Common myeloid progenitor, CD34-positive (primary cell): Measurements from ENCODE around the gene KRT23.

Experiments
- CTCF ChIA-PET: fragments of 350-600 bp; sonication (Branson Sonifier 250); formaldehyde crosslinking; loops from one replicate; lab custom pipeline; 2021; ENCODE audit warnings: antibody characterized with exemption; lab: Charles Lee
- POLR2A ChIA-PET: fragments of 350-600 bp; sonication (Branson Sonifier 250); formaldehyde crosslinking; loops from one replicate; lab custom pipeline; 2021; ENCODE audit warnings: antibody characterized with exemption; lab: Charles Lee
- DNase-seq, 3 donors: peaks; one replicate each; pipeline versions ENCODE4 v3.0.0 to v3.0.0-alpha.2; 2013
- H3K27ac ChIP-seq, 2 experiments: 1 replicate in 1 of 2; 2 replicates in 1 of 2; pipeline ENCODE4 v1.7.0; 2013; ENCODE audit warnings: inconsistent platforms in 2 of 2, low read length in 2 of 2, mild to moderate bottlenecking in 2 of 2, low read depth in 1 of 2, moderate library complexity in 1 of 2; ENCODE audit not compliant: severe bottlenecking in 2 of 2, insufficient read depth in 1 of 2, poor library complexity in 1 of 2
- H3K27me3 ChIP-seq, 5 experiments: replicated peaks in 2 of 5; 1 replicate in 3 of 5; 2 replicates in 2 of 5; pipeline versions ENCODE4 v1.6.1 to v1.7.0; 2013; ENCODE audit warnings: low read length in 4 of 5, mild to moderate bottlenecking in 2 of 5, moderate library complexity in 2 of 5, inconsistent platforms in 1 of 5; ENCODE audit not compliant: insufficient read depth in 5 of 5, control insufficient read depth in 4 of 5
- H3K36me3 ChIP-seq, 4 experiments: 1 replicate in 2 of 4; 2 replicates in 2 of 4; pipeline versions ENCODE4 v1.6.1 to v1.7.0; 2013; ENCODE audit warnings: low read length in 3 of 4, control low read depth in 1 of 4, mild to moderate bottlenecking in 1 of 4; ENCODE audit not compliant: control insufficient read depth in 4 of 4, insufficient read depth in 4 of 4
- H3K4me1 ChIP-seq, 4 experiments: 1 replicate in 3 of 4; 2 replicates in 1 of 4; pipeline versions ENCODE4 v1.6.1 to v1.7.1; 2013; ENCODE audit warnings: low read length in 3 of 4, mild to moderate bottlenecking in 3 of 4, control low read depth in 1 of 4, inconsistent platforms in 1 of 4, moderate library complexity in 1 of 4; ENCODE audit not compliant: control insufficient read depth in 4 of 4, insufficient read depth in 4 of 4; ENCODE audit errors: control extremely low read depth in 1 of 4
- H3K4me3 ChIP-seq, 7 experiments: 1 replicate in 4 of 7; 2 replicates in 3 of 7; pipeline versions ENCODE4 v1.5.1 to v1.7.0; 2013; ENCODE audit warnings: mild to moderate bottlenecking in 7 of 7, low read length in 6 of 7, moderate library complexity in 6 of 7, inconsistent platforms in 2 of 7, low read depth in 2 of 7, control low read depth in 1 of 7; ENCODE audit not compliant: insufficient read depth in 4 of 7, control insufficient read depth in 1 of 7; ENCODE audit errors: extremely low read depth in 1 of 7
- H3K9me3 ChIP-seq, 5 experiments: 1 replicate in 4 of 5; 2 replicates in 1 of 5; pipeline versions ENCODE4 v1.6.1 to v1.7.1; 2013; ENCODE audit warnings: low read length in 4 of 5, mild to moderate bottlenecking in 2 of 5, inconsistent platforms in 1 of 5, low read depth in 1 of 5, moderate library complexity in 1 of 5; ENCODE audit not compliant: control insufficient read depth in 4 of 5, insufficient read depth in 2 of 5; ENCODE audit errors: control extremely low read depth in 1 of 5
- WGBS: methylation state at CpG from one replicate; pipeline ENCODE4 v1.1.5; 2013; ENCODE audit not compliant: insufficient coverage; 5-methylcytosine and 5-hydroxymethylcytosine counted together

KRT23 gene

GRCh38 chr17:40978575-40979151 is 41.2 kb upstream of the KRT23 start:
- Histone ChIP-seq H3K4me3 (no peak overlapping the region), H3K4me1 (no peaks in the 10 kb centered on the region), H3K9me3 (no peaks in the 10 kb centered on the region), H3K27me3 (peaks cover 0 to 6% (median 2%) of the 10 kb centered on the region in 5 experiments), H3K27ac (no peak overlapping the region), H3K36me3 (no peaks in the 10 kb centered on the region)
- no peak for DNase-seq
- CTCF ChIA-PET = interaction anchor here (1.0 kb wide), 1 partner anchor 344 kb away, joined by 3 read pairs; no protein-coding TSS in a partner anchor
- POLR2A ChIA-PET = interaction anchor here (0.9 kb wide), 1 partner anchor 10 kb away, joined by 3 read pairs; no protein-coding TSS in a partner anchor
- WGBS = 96% methylated on average over 13 of the region's 13 CpGs

GRCh38 chr17:40975516-40975915 is 38.1 kb upstream of the KRT23 start:
- Histone ChIP-seq H3K4me3 (no peak overlapping the region), H3K36me3 (no peaks in the 10 kb centered on the region), H3K9me3 (no peaks in the 10 kb centered on the region), H3K27me3 (peaks cover 0 to 8% (median 2%) of the 10 kb centered on the region in 5 experiments), H3K27ac (no peak overlapping the region), H3K4me1 (no peaks in the 10 kb centered on the region)
- POLR2A ChIA-PET = no interaction called here
- CTCF ChIA-PET = no interaction called here
- DNase-seq = no peak

GRCh38 chr17:40974366-40974765 is 36.9 kb upstream of the KRT23 start:
- POLR2A ChIA-PET = no interaction called here
- no peak overlapping the region for H3K27ac ChIP-seq
- no peaks in the 10 kb centered on the region for H3K4me1 ChIP-seq
- no peaks in the 10 kb centered on the region for H3K9me3 ChIP-seq
- WGBS = 71% methylated on average over 2 of the region's 3 CpGs
- H3K27me3 ChIP-seq = peaks cover 0 to 8% (median 2%) of the 10 kb centered on the region in 5 experiments
- DNase-seq = no peak
- no peak overlapping the region for H3K4me3 ChIP-seq
- CTCF ChIA-PET = no interaction called here
- no peaks in the 10 kb centered on the region for H3K36me3 ChIP-seq

- Histone ChIP-seq H3K9me3 (no peaks in the 10 kb centered on the region), H3K4me3 (no peak overlapping the region), H3K27me3 (peaks cover 0 to 4% (median 3%) of the 10 kb centered on the region in 5 experiments), H3K36me3 (no peaks in the 10 kb centered on the region), H3K27ac (no peak overlapping the region), H3K4me1 (no peaks in the 10 kb centered on the region)
- WGBS = no CpG with 5 or more reads among the region's 1 CpG
- ChIA-PET POLR2A (no interaction called here), CTCF (no interaction called here)
- DNase-seq = no peak
Measured at GRCh38 chr17:40967582-40967981, 30.1 kb upstream of the KRT23 start.

- WGBS = no CpG with 5 or more reads among the region's 1 CpG
- H3K27ac ChIP-seq = no peak within 1 kb of the TSS
- ChIA-PET CTCF (interaction anchor here (0.7 kb wide), 1 partner anchor 11 kb away, joined by 3 read pairs; no protein-coding TSS in a partner anchor), POLR2A (no interaction called here)
- DNase-seq = no peak
- H3K27me3 ChIP-seq = peaks cover 0 to 3% (median 2%) of the 10 kb centered on the region in 5 experiments
- H3K9me3 ChIP-seq = no peaks in the 10 kb centered on the region
- H3K36me3 ChIP-seq = no peaks in the 10 kb centered on the region
- no peak within 1 kb of the TSS for H3K4me3 ChIP-seq
- H3K4me1 ChIP-seq = peaks cover 0 to 1% (median 0%) of the 10 kb centered on the region in 4 experiments
Measured at GRCh38 chr17:40966848-40967247, 29.4 kb upstream of the KRT23 start, which contains the start of gene KRT39. Gene KRT39, minus strand, starts transcription at chr17:40966948. Its CDS starts 92 bp downstream, at chr17:40966856.

GRCh38 chr17:40963838-40964237 is 26.4 kb upstream of the KRT23 start:
- POLR2A ChIA-PET = no interaction called here
- Histone ChIP-seq H3K36me3 (no peaks in the 10 kb centered on the region), H3K27me3 (peaks cover 0 to 3% (median 0%) of the 10 kb centered on the region in 5 experiments), H3K27ac (no peak overlapping the region), H3K9me3 (no peaks in the 10 kb centered on the region), H3K4me3 (no peak overlapping the region), H3K4me1 (peaks cover 0 to 1% (median 0%) of the 10 kb centered on the region in 4 experiments)
- DNase-seq = peak; percentile 18 to 36 (median 28)
- CTCF ChIA-PET = no interaction called here
- WGBS = no CpG with 5 or more reads among the region's 1 CpG

GRCh38 chr17:40962059-40962561 is 24.7 kb upstream of the KRT23 start:
- DNase-seq = no peak
- 77% methylated on average over 4 of the region's 4 CpGs for WGBS
- Histone ChIP-seq H3K4me3 (no peak overlapping the region), H3K9me3 (no peaks in the 10 kb centered on the region), H3K27ac (no peak overlapping the region), H3K27me3 (peaks cover 0 to 3% (median 0%) of the 10 kb centered on the region in 5 experiments), H3K4me1 (peaks cover 0 to 1% (median 0%) of the 10 kb centered on the region in 4 experiments), H3K36me3 (no peaks in the 10 kb centered on the region)
- ChIA-PET CTCF (interaction anchor here (0.9 to 1.1 kb wide), 2 partner anchors 30 to 33 kb away, joined by 3 to 4 read pairs; no protein-coding TSS in a partner anchor), POLR2A (no interaction called here)
